Right lobe of liver (tissue), 6 donors: Measurements from ENCODE around the gene SETBP1. TPM values are rescaled to one million over a fixed set of nuclear protein-coding genes. Genes with fewer than 3 reads are reported as not detected.

ENCODE experiments used
- ATAC-seq, 4 donors: fragments of 200-7000 bp; cut with Tn5 transposase; one replicate each; pipeline ENCODE4 v1.9.1; 2020; ENCODE audit warnings: mild to moderate bottlenecking in 4 of 4, moderate library complexity in 4 of 4
- DNase-seq, 3 donors: peaks; one replicate each; pipeline ENCODE4 v3.0.0-alpha.2; 2020
- H3K27ac ChIP-seq, 3 donors: fragments of 200-600 bp; one replicate each; pipeline ENCODE4 v1.8.0; 2022
- H3K27me3 ChIP-seq, 2 donors: fragments of 200-600 bp; one replicate each; pipeline ENCODE4 v1.8.0; 2022
- H3K36me3 ChIP-seq, 4 donors: fragments of 200-600 bp; sonication (generic) in 1 of 4; one replicate each; pipeline versions ENCODE4 v1.5.1 to v1.8.0; 2017 to 2022; ENCODE audit warnings: control low read depth in 1 of 4
- H3K4me1 ChIP-seq, 4 donors: fragments of 200-600 bp; sonication (generic) in 1 of 4; one replicate each; pipeline versions ENCODE4 v1.5.1 to v1.8.0; 2017 to 2022; ENCODE audit warnings: control low read depth in 1 of 4
- H3K4me3 ChIP-seq, 3 donors: fragments of 200-600 bp; one replicate each; pipeline ENCODE4 v1.8.0; 2022
- H3K9me3 ChIP-seq, 4 donors: fragments of 200-600 bp; sonication (generic) in 1 of 4; one replicate each; pipeline versions ENCODE4 v1.5.1 to v1.8.0; 2017 to 2022; ENCODE audit warnings: control low read depth in 1 of 4
- POLR2A ChIP-seq: fragments of 450-650 bp; IDR thresholded peaks from one replicate; pipeline ENCODE4 v1.6.1; 2017; ENCODE audit warnings: antibody characterized with exemption, mild to moderate bottlenecking
- WGBS: methylation state at CpG from one replicate; pipeline ENCODE4 v1.1.6; 2018; ENCODE audit warnings: low coverage, low lambda C conversion rate; ENCODE audit not compliant: insufficient coverage; ENCODE audit errors: missing lambda C conversion rate; 5-methylcytosine and 5-hydroxymethylcytosine counted together
- intact Hi-C, 2 donors: fragments of 100-400 bp; cut with DNase I; formaldehyde crosslinking; loops; one replicate each; pipeline versions ENCODE4 v1.11.2 to v1.14.1; 2022
- total RNA-seq, 6 experiments: library from RNA; depleted of rRNA in 2 of 6; stranded (reverse); fragments of >200 nt in 2 of 6; fragmentation: NEBNext Ultra II Directional in 3 of 6; extraction: Animal tissue kit (Norgen Biotek cat#: 25700) in 3 of 6; gene quantifications; one replicate each; pipeline versions ENCODE4 v1.1.0 to v1.2.4, GENCODE V29; 2016 to 2023
- TF ChIP-seq, protein P1 (sequence below), 4 donors: fragments of 200-600 bp in 3 of 4; fragments of 450-650 bp in 1 of 4; IDR thresholded peaks; one replicate each; pipeline versions ENCODE4 v1.5.1 to v1.8.0; 2016 to 2022; ENCODE audit warnings: antibody characterized with exemption in 4 of 4, mild to moderate bottlenecking in 2 of 4
- donor health status: DM: no; HTN: yes; CAD: no.
- donor health status: DM: no; HTN: no; CAD: no.
- donor health status: DM: no; HTN: no; CAD: no.
- donor health status: DM: no; HTN: yes; CAD: no.
- donor health status: DM: no; HTN: yes; CAD: no.

The SETBP1 gene
- total RNA-seq, 6 experiments from 2014 or later, result 14.3 to 29.1 (median 16.6) TPM

DNA sequence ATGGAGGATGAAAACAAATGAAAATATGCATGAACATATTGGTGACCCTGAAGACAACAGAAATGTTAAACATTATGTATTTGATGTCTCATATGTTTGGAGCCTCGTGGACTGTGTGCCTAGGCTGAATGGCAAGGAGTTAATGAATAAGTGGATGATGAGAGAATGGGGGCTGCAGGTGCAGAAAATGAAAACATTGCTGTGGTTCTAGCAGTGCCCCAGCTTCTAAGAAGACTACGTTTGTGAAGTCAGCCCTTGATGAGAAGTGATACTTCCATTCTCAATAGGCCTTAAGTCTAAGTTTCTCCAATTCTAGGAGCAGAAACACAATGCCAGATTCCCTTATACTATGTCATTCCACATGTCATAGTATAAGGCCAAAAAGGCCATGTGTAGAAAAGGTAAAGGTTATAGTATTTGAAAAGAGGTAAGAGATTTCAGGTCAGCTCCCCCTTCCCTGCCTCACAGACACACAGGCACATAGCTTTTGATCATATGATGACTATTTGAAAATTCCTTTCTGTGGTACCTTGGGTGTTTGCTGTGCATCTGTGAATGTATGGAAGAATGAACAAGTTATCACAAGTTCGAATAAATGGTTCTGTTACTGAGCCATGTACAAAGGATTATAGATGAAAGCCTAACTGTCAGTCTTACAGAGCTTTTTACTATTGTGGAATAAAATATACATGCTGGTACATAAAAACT is 280.8 kb downstream of the SETBP1 start:
- H3K36me3 ChIP-seq, result peaks cover 0 to 4% (median 0%) of the 10 kb centered on the region in 4 donors
- H3K4me1 ChIP-seq, result peaks cover 0 to 15% (median 0%) of the 10 kb centered on the region in 4 donors
- no peaks in the 10 kb centered on the region for H3K9me3 ChIP-seq
- no peaks in the 10 kb centered on the region for H3K27me3 ChIP-seq
- H3K27ac ChIP-seq, result no peak overlapping the region
- H3K4me3 ChIP-seq, result no peak overlapping the region
- no peak for DNase-seq
- no peak for ATAC-seq
- TF ChIP-seq, protein P1, sequence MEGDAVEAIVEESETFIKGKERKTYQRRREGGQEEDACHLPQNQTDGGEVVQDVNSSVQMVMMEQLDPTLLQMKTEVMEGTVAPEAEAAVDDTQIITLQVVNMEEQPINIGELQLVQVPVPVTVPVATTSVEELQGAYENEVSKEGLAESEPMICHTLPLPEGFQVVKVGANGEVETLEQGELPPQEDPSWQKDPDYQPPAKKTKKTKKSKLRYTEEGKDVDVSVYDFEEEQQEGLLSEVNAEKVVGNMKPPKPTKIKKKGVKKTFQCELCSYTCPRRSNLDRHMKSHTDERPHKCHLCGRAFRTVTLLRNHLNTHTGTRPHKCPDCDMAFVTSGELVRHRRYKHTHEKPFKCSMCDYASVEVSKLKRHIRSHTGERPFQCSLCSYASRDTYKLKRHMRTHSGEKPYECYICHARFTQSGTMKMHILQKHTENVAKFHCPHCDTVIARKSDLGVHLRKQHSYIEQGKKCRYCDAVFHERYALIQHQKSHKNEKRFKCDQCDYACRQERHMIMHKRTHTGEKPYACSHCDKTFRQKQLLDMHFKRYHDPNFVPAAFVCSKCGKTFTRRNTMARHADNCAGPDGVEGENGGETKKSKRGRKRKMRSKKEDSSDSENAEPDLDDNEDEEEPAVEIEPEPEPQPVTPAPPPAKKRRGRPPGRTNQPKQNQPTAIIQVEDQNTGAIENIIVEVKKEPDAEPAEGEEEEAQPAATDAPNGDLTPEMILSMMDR (IDR thresholded peaks at IDR 0.05), result no peak
- TF ChIP-seq POLR2A, result no peak
- intact Hi-C loops, result no loop called here
- WGBS, result 89% methylated on average over 3 of the region's 3 CpGs

DNA sequence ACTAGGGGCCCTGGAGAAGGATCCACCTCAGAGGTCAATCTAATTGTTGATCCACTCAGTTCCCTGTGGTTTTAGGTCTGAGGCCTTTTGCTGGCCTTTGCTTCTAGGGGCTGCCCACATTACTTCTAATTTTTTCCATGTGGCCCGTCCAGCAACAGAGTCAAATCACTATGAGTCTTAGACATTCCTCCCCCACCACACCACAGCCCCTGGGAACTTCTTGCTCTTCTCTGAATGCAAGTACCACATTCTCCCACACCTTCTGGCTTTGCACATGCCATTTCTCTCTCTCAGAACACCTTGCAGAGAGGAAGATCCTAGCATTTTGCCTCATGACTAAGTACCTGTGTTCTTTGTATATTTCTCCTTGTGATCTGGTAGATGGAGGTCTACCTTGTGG is 286.9 kb downstream of the SETBP1 start:
- Histone ChIP-seq H3K9me3 (no peaks in the 10 kb centered on the region), H3K4me3 (no peak overlapping the region), H3K27me3 (no peaks in the 10 kb centered on the region), H3K36me3 (no peaks in the 10 kb centered on the region), H3K4me1 (no peaks in the 10 kb centered on the region), H3K27ac (no peak overlapping the region)
- WGBS, result no CpG with 5 or more reads among the region's 1 CpG
- TF ChIP-seq, protein P1 (IDR thresholded peaks at IDR 0.05), result no peak
- TF ChIP-seq POLR2A, result no peak
- ATAC-seq, result no peak
- intact Hi-C loops, result no loop called here
- no peak for DNase-seq

DNA sequence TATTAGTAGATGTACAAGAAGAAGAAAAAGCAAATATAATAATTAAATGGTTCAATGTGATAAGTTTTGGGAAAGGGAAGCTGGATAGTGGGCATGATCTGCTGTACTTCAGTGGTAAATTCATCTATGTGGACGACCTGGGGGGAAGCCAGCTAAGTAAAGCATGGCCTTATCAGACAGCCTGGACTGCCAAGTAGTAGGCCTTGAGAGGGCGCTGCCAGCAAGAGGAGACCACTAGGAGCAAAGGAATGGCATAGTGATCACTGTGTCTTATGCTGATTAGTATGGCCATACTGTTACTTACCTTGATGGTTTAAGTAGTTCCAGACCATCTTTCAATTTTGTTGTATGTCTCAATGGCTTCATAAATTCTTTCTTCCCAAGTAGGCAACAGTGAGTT is 287.6 kb downstream of the SETBP1 start:
- ATAC-seq (no peak), DNase-seq (no peak)
- H3K4me3 ChIP-seq, result no peak overlapping the region
- H3K27ac ChIP-seq, result no peak overlapping the region
- whole genome bisulfite sequencing, result no CpG with 5 or more reads among the region's 2 CpGs
- no peaks in the 10 kb centered on the region for H3K36me3 ChIP-seq
- no peaks in the 10 kb centered on the region for H3K27me3 ChIP-seq
- no peaks in the 10 kb centered on the region for H3K4me1 ChIP-seq
- intact Hi-C loops, result no loop called here
- H3K9me3 ChIP-seq, result no peaks in the 10 kb centered on the region
- TF ChIP-seq, protein P1 (IDR thresholded peaks at IDR 0.05), result no peak

DNA sequence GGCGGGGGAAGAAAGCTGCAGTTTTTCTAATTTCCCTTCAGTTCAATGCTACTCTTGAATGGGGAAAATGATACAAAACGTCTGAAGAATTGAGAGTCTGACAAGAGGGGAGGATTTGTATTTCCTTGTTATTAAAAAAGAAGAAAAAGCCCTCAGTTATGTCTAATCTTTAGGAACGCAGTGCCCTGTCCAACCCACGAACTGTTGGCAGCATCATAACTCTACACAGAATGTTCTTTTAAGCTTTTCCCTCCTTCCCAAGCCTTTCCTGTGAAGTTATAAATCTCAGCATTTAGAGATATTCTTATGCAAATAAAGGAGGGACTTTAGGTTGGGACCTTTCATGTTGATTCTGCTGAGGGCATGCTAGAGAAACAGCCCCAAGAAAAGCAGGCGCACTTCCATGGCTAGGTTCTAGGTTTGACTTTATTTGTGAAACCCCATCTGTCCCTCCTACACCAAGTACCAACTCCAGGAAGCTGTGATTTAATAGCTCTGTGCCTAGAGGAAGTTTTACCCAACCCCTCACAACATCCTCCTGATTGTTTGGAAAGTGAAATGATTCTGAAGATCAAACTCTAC is 288.6 kb downstream of the SETBP1 start:
- TF ChIP-seq POLR2A, result no peak
- TF ChIP-seq, protein P1 (IDR thresholded peaks at IDR 0.05), result no peak
- Histone ChIP-seq H3K9me3 (no peaks in the 10 kb centered on the region), H3K27ac (no peak overlapping the region), H3K4me3 (no peak overlapping the region), H3K36me3 (no peaks in the 10 kb centered on the region), H3K4me1 (no peaks in the 10 kb centered on the region), H3K27me3 (no peaks in the 10 kb centered on the region)
- DNase-seq, result no peak
- no peak for ATAC-seq
- 56% methylated on average over 5 of the region's 5 CpGs for WGBS
- intact Hi-C loops, result no loop called here
